Endothelial cell of umbilical vein (primary cell): Measurements from ENCODE around the gene DDI1. TPM values are rescaled to one million over a fixed set of nuclear protein-coding genes. Genes with fewer than 3 reads are reported as not detected.

ENCODE experiments used
- BruUV-seq: library from RNA; stranded (reverse); fragments of 400-500 nt; replicated peaks from 2 replicates; lab custom pipeline; 2021; lab: Mats Ljungman, UMichigan
- CTCF ChIA-PET: fragments of 300-600, 350-600 bp; sonication (Branson Sonifier 250); formaldehyde crosslinking; loops from one replicate; lab custom pipeline; 2021; ENCODE audit warnings: antibody characterized with exemption, inconsistent platforms; lab: Charles Lee
- POLR2A ChIA-PET: fragments of 300-600, 350-600 bp; sonication (Branson Sonifier 250); formaldehyde crosslinking; loops from one replicate; lab custom pipeline; 2021; ENCODE audit warnings: antibody characterized with exemption, inconsistent platforms; lab: Charles Lee
- DNase-seq: peaks from one replicate; pipeline ENCODE4 v3.0.0-alpha.2; 2011; ENCODE audit warnings: low read depth, low spot score
- FAIRE-seq: peaks from 2 replicates; lab custom pipeline; 2011; peaks lifted over from hg19 to GRCh38; lab: Jason Lieb, UNC
- H2AFZ ChIP-seq: 2 replicates; pipeline ENCODE4 v1.6.0; 2012; ENCODE audit warnings: low read depth, low read length, control low read depth, inconsistent platforms
- H3K27ac ChIP-seq: 2 replicates; pipeline ENCODE4 v1.5.1; 2011; ENCODE audit warnings: low read depth, mild to moderate bottlenecking, control low read depth, low read length, moderate library complexity; ENCODE audit not compliant: insufficient read depth
- H3K27me3 ChIP-seq, 2 experiments: 2 replicates each; pipeline versions ENCODE4 v1.6.0 to v1.6.1; 2011; ENCODE audit warnings: low read length in 2 of 2, mixed read lengths in 1 of 2; ENCODE audit not compliant: control insufficient read depth in 2 of 2, insufficient read depth in 2 of 2
- H3K36me3 ChIP-seq, 2 experiments: 2 replicates in 1 of 2; 3 replicates in 1 of 2; pipeline ENCODE4 v1.5.1; 2011; ENCODE audit warnings: low read length in 2 of 2, mild to moderate bottlenecking in 1 of 2, moderate library complexity in 1 of 2; ENCODE audit not compliant: control insufficient read depth in 2 of 2, insufficient read depth in 2 of 2; ENCODE audit errors: extremely low read depth in 1 of 2
- H3K4me1 ChIP-seq: 3 replicates; pipeline ENCODE4 v1.5.1; 2011; ENCODE audit warnings: mild to moderate bottlenecking, low read length; ENCODE audit not compliant: control insufficient read depth, insufficient read depth; ENCODE audit errors: extremely low read depth
- H3K4me2 ChIP-seq: 2 replicates; pipeline ENCODE4 v1.6.1; 2011; ENCODE audit warnings: low read length, control low read depth, mixed read lengths; ENCODE audit not compliant: insufficient read depth
- H3K4me3 ChIP-seq, 3 experiments: fragments of 200-600 bp in 1 of 3; sonication (generic), shearing (Covaris generic) in 1 of 3; replicated peaks in 1 of 3; 2 replicates each; pipeline ENCODE4 v1.5.1; 2011 to 2016; ENCODE audit warnings: control low read depth in 3 of 3, low read length in 3 of 3, mild to moderate bottlenecking in 2 of 3, inconsistent platforms in 1 of 3, low read depth in 1 of 3, moderate library complexity in 1 of 3; ENCODE audit not compliant: insufficient read depth in 1 of 3
- H3K79me2 ChIP-seq: 2 replicates; pipeline ENCODE4 v1.6.0; 2012; ENCODE audit warnings: low read length, inconsistent platforms; ENCODE audit not compliant: control insufficient read depth, insufficient read depth
- H3K9ac ChIP-seq: replicated peaks from 2 replicates; pipeline ENCODE3; 2011; ENCODE audit warnings: low read length, control low read depth; ENCODE audit not compliant: insufficient read depth; ENCODE audit errors: extremely low read depth
- H3K9me1 ChIP-seq: replicated peaks from 3 replicates; pipeline ENCODE4 v1.6.0; 2011; ENCODE audit warnings: mild to moderate bottlenecking, low read length; ENCODE audit not compliant: control insufficient read depth, insufficient read depth; ENCODE audit errors: extremely low read depth
- H3K9me3 ChIP-seq: replicated peaks from 2 replicates; pipeline ENCODE4 v1.5.1; 2012; ENCODE audit warnings: low read length, inconsistent platforms; ENCODE audit not compliant: control insufficient read depth, insufficient read depth
- H4K20me1 ChIP-seq: replicated peaks from 2 replicates; pipeline ENCODE3; 2011; ENCODE audit warnings: mild to moderate bottlenecking, low read length; ENCODE audit not compliant: control insufficient read depth, insufficient read depth; ENCODE audit errors: extremely low read depth
- EZH2 ChIP-seq: IDR thresholded peaks from 2 replicates; pipeline ENCODE4 v1.6.1; 2012; ENCODE audit warnings: borderline replicate concordance, low read depth, mild to moderate bottlenecking, moderate library complexity, low read length, inconsistent platforms; ENCODE audit not compliant: severe bottlenecking
- FOS ChIP-seq: IDR thresholded peaks from 2 replicates; pipeline ENCODE4 v1.6.1; 2011; ENCODE audit warnings: mild to moderate bottlenecking, low read length, moderate library complexity, borderline replicate concordance; ENCODE audit not compliant: insufficient read depth
- GATA2 ChIP-seq: IDR thresholded peaks from 2 replicates; pipeline ENCODE4 v1.7.0; 2011; ENCODE audit warnings: low read depth, mild to moderate bottlenecking, moderate library complexity, mixed read lengths, low read length; ENCODE audit not compliant: insufficient read length, insufficient read depth
- JUN ChIP-seq: IDR thresholded peaks from 2 replicates; pipeline ENCODE4 v1.6.1; 2011; ENCODE audit warnings: borderline replicate concordance, low read depth; ENCODE audit not compliant: insufficient read length, insufficient read depth
- MAX ChIP-seq: IDR thresholded peaks from 2 replicates; pipeline ENCODE4 v1.6.1; 2011; ENCODE audit not compliant: insufficient read depth, insufficient read length
- MYC ChIP-seq: IDR thresholded peaks from one replicate; pipeline ENCODE4 v1.6.1; 2011; ENCODE audit warnings: mild to moderate bottlenecking, low read depth, low read length
- POLR2A ChIP-seq: IDR thresholded peaks from 2 replicates; pipeline ENCODE4 v1.6.1; 2012; ENCODE audit warnings: low read depth, mild to moderate bottlenecking, control low read depth, low read length
- POLR2AphosphoS5 ChIP-seq: IDR thresholded peaks from 2 replicates; pipeline ENCODE4 v1.6.1; 2012; ENCODE audit warnings: low read depth, mild to moderate bottlenecking, control low read depth, low read length, moderate library complexity; ENCODE audit not compliant: insufficient read depth
- dilution Hi-C: fragments of 300-500 bp; cut with MboI; formaldehyde crosslinking; loops from one replicate; pipeline ENCODE4 v1.15.0; 2019; ENCODE audit warnings: low sequenced_read_pairs; ENCODE audit not compliant: extremely low pct_ligation_motif_present
- intact Hi-C: fragments of 100-400 bp; cut with micrococcal nuclease; formaldehyde crosslinking; loops from one replicate; pipeline ENCODE4 v1.10.0; 2022
- polyA plus RNA-seq, 4 experiments: library from polyadenylated mRNA; depleted of rRNA in 3 of 4; stranded (reverse) in 3 of 4; unstranded in 1 of 4; fragments of >200 nt; gene quantifications; 2 replicates each; pipeline versions ENCODE4 v1.2.1 to v1.2.3, GENCODE V29; 2011 to 2012; ENCODE audit warnings: missing spikeins in 1 of 4
- total RNA-seq: library from RNA; stranded (reverse); gene quantifications from 2 replicates; pipeline ENCODE4 v1.2.3, GENCODE V29; 2021
- TF ChIP-seq, protein P1 (sequence below), 2 donors: IDR thresholded peaks; 1 replicate in 1 of 2; 2 replicates in 1 of 2; pipeline ENCODE4 v1.5.1; 2011; ENCODE audit warnings: low read length in 2 of 2, mild to moderate bottlenecking in 2 of 2, moderate library complexity in 2 of 2, control low read depth in 1 of 2, inconsistent platforms in 1 of 2, low read depth in 1 of 2; ENCODE audit not compliant: insufficient read depth in 1 of 2; ENCODE audit errors: extremely low read depth in 1 of 2

DDI1 gene
- total and polyA plus RNA-seq, 2 donors (not counting 3 experiments of a cell fraction or from before 2014, with no cell fraction given): not detected

GRCh38 chr11:103997082-103997481 lies 39.4 kb upstream of the DDI1 start:
- dilution Hi-C loops (no loop called here), intact Hi-C loops (no loop called here)
- H3K27ac ChIP-seq: no peak overlapping the region
- no peak for TF ChIP-seq JUN
- TF ChIP-seq, protein P1, sequence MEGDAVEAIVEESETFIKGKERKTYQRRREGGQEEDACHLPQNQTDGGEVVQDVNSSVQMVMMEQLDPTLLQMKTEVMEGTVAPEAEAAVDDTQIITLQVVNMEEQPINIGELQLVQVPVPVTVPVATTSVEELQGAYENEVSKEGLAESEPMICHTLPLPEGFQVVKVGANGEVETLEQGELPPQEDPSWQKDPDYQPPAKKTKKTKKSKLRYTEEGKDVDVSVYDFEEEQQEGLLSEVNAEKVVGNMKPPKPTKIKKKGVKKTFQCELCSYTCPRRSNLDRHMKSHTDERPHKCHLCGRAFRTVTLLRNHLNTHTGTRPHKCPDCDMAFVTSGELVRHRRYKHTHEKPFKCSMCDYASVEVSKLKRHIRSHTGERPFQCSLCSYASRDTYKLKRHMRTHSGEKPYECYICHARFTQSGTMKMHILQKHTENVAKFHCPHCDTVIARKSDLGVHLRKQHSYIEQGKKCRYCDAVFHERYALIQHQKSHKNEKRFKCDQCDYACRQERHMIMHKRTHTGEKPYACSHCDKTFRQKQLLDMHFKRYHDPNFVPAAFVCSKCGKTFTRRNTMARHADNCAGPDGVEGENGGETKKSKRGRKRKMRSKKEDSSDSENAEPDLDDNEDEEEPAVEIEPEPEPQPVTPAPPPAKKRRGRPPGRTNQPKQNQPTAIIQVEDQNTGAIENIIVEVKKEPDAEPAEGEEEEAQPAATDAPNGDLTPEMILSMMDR (IDR thresholded peaks at IDR 0.05; ENCODE audit: extremely low read depth in 1 of 2, insufficient read depth in 1 of 2, low read depth in 1 of 2, low read length in 2 of 2): no peak
- no peak for TF ChIP-seq MYC
- TF ChIP-seq EZH2: no peak
- TF ChIP-seq FOS: no peak
- no peak for TF ChIP-seq MAX
- no peak for TF ChIP-seq POLR2AphosphoS5
- no peak for TF ChIP-seq POLR2A
- TF ChIP-seq GATA2: no peak
- no peak overlapping the region for H2AFZ ChIP-seq
- H3K9me1 ChIP-seq: no peaks in the 10 kb centered on the region
- FAIRE-seq (no peak), DNase-seq (no peak)
- ChIA-PET CTCF (no interaction called here), POLR2A (no interaction called here)
- no peaks in the 10 kb centered on the region for H3K79me2 ChIP-seq
- H3K36me3 ChIP-seq: no peaks in the 10 kb centered on the region
- BruUV-seq: no TSS peak
- no peaks in the 10 kb centered on the region for H4K20me1 ChIP-seq
- no peaks in the 10 kb centered on the region for H3K9me3 ChIP-seq
- H3K9ac ChIP-seq: no peak overlapping the region
- no peak overlapping the region for H3K4me2 ChIP-seq
- no peaks in the 10 kb centered on the region for H3K4me1 ChIP-seq
- no peaks in the 10 kb centered on the region for H3K27me3 ChIP-seq
- no peak overlapping the region for H3K4me3 ChIP-seq
